WTC11 (cell line): ENCODE results near the gene OR52K2. TPM values are rescaled to one million over a fixed set of nuclear protein-coding genes. Genes with fewer than 3 reads are reported as not detected.

Experiments used
- ATAC-seq: fragments of 200-7000 bp; cut with Tn5 transposase; 2 replicates; pipeline ENCODE4 v1.10.0; 2021; ENCODE audit warnings: mild to moderate bottlenecking, moderate library complexity
- CTCF ChIA-PET: fragments of 300-600 bp; sonication (Branson Sonifier 250); formaldehyde crosslinking; loops from one replicate; lab custom pipeline; 2021; ENCODE audit warnings: antibody characterized with exemption; lab: Charles Lee
- POLR2A ChIA-PET: fragments of 350-600 bp; sonication (Branson Sonifier 250); formaldehyde crosslinking; loops from one replicate; lab custom pipeline; 2021; ENCODE audit warnings: antibody characterized with exemption; lab: Charles Lee
- DNase-seq: peaks from one replicate; pipeline ENCODE4 v3.0.0; 2021; ENCODE audit warnings: low spot score
- H3K27ac Mint-ChIP-seq: 2 replicates; pipeline ENCODE4 v1.8.0; 2021; ENCODE audit warnings: mixed read lengths
- H3K27me3 Mint-ChIP-seq: 2 replicates; pipeline ENCODE4 v1.8.0; 2021; ENCODE audit warnings: low read depth, mild to moderate bottlenecking, moderate library complexity, mixed read lengths
- H3K36me3 Mint-ChIP-seq: 2 replicates; pipeline ENCODE4 v1.8.0; 2021; ENCODE audit warnings: mixed read lengths
- H3K4me1 Mint-ChIP-seq: 2 replicates; pipeline ENCODE4 v1.8.0; 2022; ENCODE audit warnings: mixed read lengths
- H3K4me3 Mint-ChIP-seq: 2 replicates; pipeline ENCODE4 v1.8.0; 2021; ENCODE audit warnings: mild to moderate bottlenecking, moderate library complexity, mixed read lengths
- H3K9me3 Mint-ChIP-seq: 2 replicates; pipeline ENCODE4 v1.8.0; 2021; ENCODE audit warnings: mixed read lengths
- AR ChIP-seq: fragments of 250-450 bp; sonication (Bioruptor Pico); IDR thresholded peaks from 2 replicates; pipeline ENCODE4 v1.9.0; 2021; ENCODE audit warnings: mild to moderate bottlenecking
- CDX4 ChIP-seq: fragments of 250-450 bp; sonication (Bioruptor Pico); IDR thresholded peaks from 2 replicates; pipeline ENCODE4 v1.9.0; 2021; ENCODE audit warnings: moderate library complexity, mild to moderate bottlenecking, inconsistent platforms, borderline replicate concordance
- CTCF ChIP-seq: fragments of 200-600 bp; IDR thresholded peaks from 2 replicates; pipeline ENCODE4 v1.8.0; 2022; ENCODE audit warnings: antibody characterized with exemption
- ERG ChIP-seq: fragments of 250-450 bp; sonication (Bioruptor Pico); IDR thresholded peaks from 2 replicates; pipeline ENCODE4 v1.8.0; 2021; ENCODE audit warnings: mild to moderate bottlenecking
- FOXP4 ChIP-seq: sonication (generic); formaldehyde crosslinking; IDR thresholded peaks from 2 replicates; pipeline ENCODE4 v1.8.0; 2022; ENCODE audit warnings: mild to moderate bottlenecking, missing genetic modification reagents
- KAT7 ChIP-seq: sonication (generic); formaldehyde crosslinking; IDR thresholded peaks from 2 replicates; pipeline ENCODE4 v1.8.1; 2023; ENCODE audit warnings: missing genetic modification reagents, mild to moderate bottlenecking, borderline replicate concordance
- NR1H2 ChIP-seq: sonication (generic); formaldehyde crosslinking; IDR thresholded peaks from 2 replicates; pipeline ENCODE4 v1.9.0; 2021; ENCODE audit warnings: mild to moderate bottlenecking, moderate library complexity, missing genetic modification reagents
- RORB ChIP-seq: fragments of 250-450 bp; sonication (Bioruptor Pico); IDR thresholded peaks from 2 replicates; pipeline ENCODE4 v1.9.0; 2021; ENCODE audit warnings: mild to moderate bottlenecking
- SOX15 ChIP-seq: fragments of 250-450 bp; sonication (Bioruptor Pico); IDR thresholded peaks from 2 replicates; pipeline ENCODE4 v1.9.0; 2021; ENCODE audit warnings: mild to moderate bottlenecking
- STAT6 ChIP-seq: sonication (generic); formaldehyde crosslinking; conservative IDR thresholded peaks from 2 replicates; pipeline ENCODE4 v1.8.1; 2023; ENCODE audit warnings: mild to moderate bottlenecking, low read depth, missing genetic modification reagents, moderate library complexity
- TEAD4 ChIP-seq: sonication (generic); formaldehyde crosslinking; IDR thresholded peaks from 2 replicates; pipeline ENCODE4 v1.8.0; 2022; ENCODE audit warnings: mild to moderate bottlenecking, missing genetic modification reagents
- USF1 ChIP-seq: sonication (generic); formaldehyde crosslinking; IDR thresholded peaks from 2 replicates; pipeline ENCODE4 v1.8.0; 2022; ENCODE audit warnings: mild to moderate bottlenecking, missing genetic modification reagents
- ZNF121 ChIP-seq: sonication (generic); formaldehyde crosslinking; IDR thresholded peaks from 2 replicates; pipeline ENCODE4 v1.8.0; 2023; ENCODE audit warnings: missing genetic modification reagents
- ZNF263 ChIP-seq: sonication (generic); formaldehyde crosslinking; IDR thresholded peaks from 2 replicates; pipeline ENCODE4 v1.8.1; 2022; ENCODE audit warnings: low read depth, mild to moderate bottlenecking, moderate library complexity, missing genetic modification reagents
- ZNF317 ChIP-seq: sonication (generic); formaldehyde crosslinking; IDR thresholded peaks from 2 replicates; pipeline ENCODE4 v1.8.1; 2023; ENCODE audit warnings: low read depth, mild to moderate bottlenecking, moderate library complexity, missing genetic modification reagents, borderline replicate concordance
- ZNF396 ChIP-seq: fragments of 250-450 bp; sonication (Bioruptor Pico); IDR thresholded peaks from 2 replicates; pipeline ENCODE4 v1.8.0; 2021; ENCODE audit warnings: mild to moderate bottlenecking, moderate library complexity, borderline replicate concordance
- total RNA-seq: library from RNA; stranded (reverse); gene quantifications from 3 replicates; pipeline ENCODE4 v1.2.3, GENCODE V29; 2021

OR52K2 gene
- total RNA-seq, 1 experiment from 2014 or later = not detected

- no peak for TF ChIP-seq ZNF317 (CRISPR knock-in tag)
Measured at GRCh38 chr11:4453118-4453517, 4.0 kb downstream of the OR52K2 start (continued).

GRCh38 chr11:4454021-4454420 lies 4.9 kb downstream of the OR52K2 start:
- H3K36me3 Mint-ChIP-seq = peaks cover 19% of the 10 kb centered on the region
- H3K4me1 Mint-ChIP-seq = no peaks in the 10 kb centered on the region
- H3K27me3 Mint-ChIP-seq = peaks cover 9% of the 10 kb centered on the region
- H3K4me3 Mint-ChIP-seq = no peak overlapping the region
- no peak overlapping the region for H3K27ac Mint-ChIP-seq
- DNase-seq (no peak), ATAC-seq (no peak)
- ChIA-PET CTCF (no interaction called here), POLR2A (no interaction called here)
- TF ChIP-seq RORB (CRISPR knock-in tag) (no peak), KAT7 (CRISPR knock-in tag) (no peak), ZNF263 (CRISPR knock-in tag) (no peak), AR (no peak), STAT6 (CRISPR knock-in tag) (no peak), ZNF396 (no peak), NR1H2 (no peak), CDX4 (CRISPR knock-in tag) (no peak), TEAD4 (CRISPR knock-in tag) (no peak), FOXP4 (CRISPR knock-in tag) (no peak), ZNF121 (no peak), CTCF (no peak), ERG (CRISPR knock-in tag) (no peak), SOX15 (no peak), USF1 (CRISPR knock-in tag) (no peak)
- H3K9me3 Mint-ChIP-seq = peaks cover 47% of the 10 kb centered on the region
